Upper lobe of right lung (tissue), 1 donor: ENCODE data around the gene TCEA3. TPM values are rescaled to one million over a fixed set of nuclear protein-coding genes. Genes with fewer than 3 reads are reported as not detected.

Source experiments
- ATAC-seq: fragments of 200-7000 bp; cut with Tn5 transposase; one replicate; pipeline ENCODE4 v1.9.1; 2020; ENCODE audit warnings: mild to moderate bottlenecking, moderate library complexity
- DNase-seq: peaks from one replicate; pipeline ENCODE4 v3.0.0-alpha.2; 2020
- H3K27ac ChIP-seq: fragments of 200-600 bp; one replicate; pipeline ENCODE4 v1.8.0; 2022
- H3K27me3 ChIP-seq: fragments of 200-600 bp; one replicate; pipeline ENCODE4 v1.8.0; 2022; ENCODE audit warnings: mild to moderate bottlenecking
- H3K36me3 ChIP-seq: fragments of 200-600 bp; one replicate; pipeline ENCODE4 v1.8.0; 2022
- H3K4me1 ChIP-seq: fragments of 200-600 bp; one replicate; pipeline ENCODE4 v1.8.0; 2022
- H3K4me3 ChIP-seq: fragments of 200-600 bp; one replicate; pipeline ENCODE4 v1.8.0; 2022; ENCODE audit warnings: mild to moderate bottlenecking
- H3K9me3 ChIP-seq: fragments of 200-600 bp; one replicate; pipeline ENCODE4 v1.8.0; 2022
- CTCF ChIP-seq: fragments of 200-600 bp; IDR thresholded peaks from one replicate; pipeline ENCODE4 v1.8.0; 2022; ENCODE audit warnings: antibody characterized with exemption
- intact Hi-C: fragments of 100-400 bp; cut with DNase I; formaldehyde crosslinking; loops from one replicate; pipeline ENCODE4 v1.11.0; 2022
- total RNA-seq: library from RNA; stranded (reverse); fragmentation: NEBNext Ultra II Directional; extraction: Animal tissue kit (Norgen Biotek cat#: 25700); gene quantifications from one replicate; pipeline ENCODE4 v1.2.1, GENCODE V29; 2021
- donor health status: DM: no; HTN: yes; CAD: no; lungs with severe emphysema.

The TCEA3 gene
- total RNA-seq, 1 donor from 2014 or later: 39.4 TPM

GRCh38 chr1:23362218-23362713, 62.3 kb downstream of the TCEA3 start:
- Histone ChIP-seq H3K36me3 (peaks cover 37% of the 10 kb centered on the region), H3K27me3 (no peaks in the 10 kb centered on the region), H3K4me1 (peaks cover 10% of the 10 kb centered on the region), H3K9me3 (peaks cover 40% of the 10 kb centered on the region), H3K4me3 (no peak overlapping the region), H3K27ac (no peak overlapping the region)
- DNase-seq (no peak), ATAC-seq (no peak)
- intact Hi-C loops: no loop called here
- TF ChIP-seq CTCF: no peak

GRCh38 chr1:23358310-23358875, 66.2 kb downstream of the TCEA3 start:
- peaks cover 25% of the 10 kb centered on the region for H3K36me3 ChIP-seq
- no peaks in the 10 kb centered on the region for H3K4me1 ChIP-seq
- no peak for TF ChIP-seq CTCF
- no peak overlapping the region for H3K27ac ChIP-seq
- no peaks in the 10 kb centered on the region for H3K27me3 ChIP-seq
- intact Hi-C loops: no loop called here
- H3K9me3 ChIP-seq: peaks cover 32% of the 10 kb centered on the region
- DNase-seq: no peak
- no peak for ATAC-seq
- H3K4me3 ChIP-seq: no peak overlapping the region

DNA sequence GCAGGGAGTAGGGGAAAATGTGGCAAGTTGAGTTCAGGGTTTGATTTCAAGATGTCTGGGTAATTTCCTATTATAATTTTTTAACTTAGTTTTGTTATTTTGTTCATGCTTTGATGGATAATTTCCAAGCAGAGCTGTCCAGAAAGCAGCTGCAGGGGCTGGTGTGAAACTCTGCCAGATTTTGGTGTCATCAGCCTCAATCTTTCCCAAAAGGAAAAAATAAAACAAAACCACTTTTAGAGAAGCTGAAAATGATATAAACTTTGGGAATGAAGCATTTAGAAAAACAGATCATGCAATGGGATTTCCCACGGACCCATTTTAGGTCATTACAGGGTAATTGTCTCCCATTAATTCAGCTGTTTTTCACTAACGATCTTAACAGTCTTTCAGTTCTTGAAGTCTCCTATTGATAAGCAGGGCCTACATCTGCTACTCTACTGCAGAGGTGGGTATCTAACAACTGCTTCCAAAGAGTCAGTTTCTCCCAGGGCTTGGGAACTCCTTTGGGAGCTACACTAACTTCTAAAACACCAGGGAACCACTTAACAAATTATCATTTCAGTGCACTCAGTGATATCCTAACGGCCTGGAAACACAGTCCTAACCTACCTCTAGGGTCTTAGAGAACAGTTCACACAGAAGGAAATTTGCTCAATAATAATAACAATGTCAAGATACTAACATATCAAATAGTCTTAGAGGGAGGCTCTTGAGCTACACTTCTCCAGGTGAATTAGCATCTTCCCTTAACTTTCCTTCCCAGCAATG, 67.2 kb downstream of the TCEA3 start:
- intact Hi-C loops: no loop called here
- H3K36me3 ChIP-seq: peaks cover 16% of the 10 kb centered on the region
- no peak for ATAC-seq
- DNase-seq: no peak
- no peak for TF ChIP-seq CTCF
- peaks cover 21% of the 10 kb centered on the region for H3K9me3 ChIP-seq
- H3K27me3 ChIP-seq: no peaks in the 10 kb centered on the region
- peak overlapping the region; percentile 17 for H3K27ac ChIP-seq
- H3K4me3 ChIP-seq: no peak overlapping the region
- H3K4me1 ChIP-seq: no peaks in the 10 kb centered on the region

DNA sequence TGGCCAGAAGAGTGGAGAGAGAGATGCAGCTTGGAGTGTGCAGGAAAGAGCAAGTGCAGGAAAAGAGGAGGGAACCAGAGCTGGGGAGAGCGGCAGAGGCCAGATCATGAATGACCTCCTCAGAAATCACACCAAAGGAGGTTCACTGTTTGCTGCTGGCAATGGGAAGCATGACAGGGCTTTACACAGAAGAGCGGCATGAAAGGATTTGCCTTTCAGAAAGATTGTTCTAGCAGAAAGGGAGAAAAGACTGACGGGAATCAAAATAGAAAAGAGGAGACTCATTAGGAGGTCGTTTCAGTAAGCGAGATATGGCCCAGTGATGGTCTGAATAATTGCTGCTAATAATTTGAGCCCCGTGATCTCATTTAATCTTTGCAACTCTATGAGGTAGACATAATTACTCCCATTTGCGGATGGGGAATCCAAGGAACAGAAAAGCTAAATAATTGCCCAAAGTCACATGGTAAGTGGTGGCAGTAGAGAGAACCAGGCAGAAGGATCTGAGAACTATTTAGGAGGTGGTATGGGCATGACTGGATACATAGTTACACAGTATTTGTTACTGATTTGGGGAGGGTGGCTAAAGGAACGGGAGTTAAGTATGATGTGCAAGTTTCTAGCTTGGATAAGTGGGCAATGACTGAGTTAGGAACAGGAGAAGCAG, 67.9 kb downstream of the TCEA3 start:
- Histone ChIP-seq H3K27me3 (no peaks in the 10 kb centered on the region), H3K36me3 (peaks cover 10% of the 10 kb centered on the region), H3K4me1 (no peaks in the 10 kb centered on the region), H3K4me3 (no peak overlapping the region), H3K9me3 (peaks cover 14% of the 10 kb centered on the region), H3K27ac (no peak overlapping the region)
- no peak for DNase-seq
- ATAC-seq: no peak
- no peak for TF ChIP-seq CTCF
- intact Hi-C loops: no loop called here

DNA sequence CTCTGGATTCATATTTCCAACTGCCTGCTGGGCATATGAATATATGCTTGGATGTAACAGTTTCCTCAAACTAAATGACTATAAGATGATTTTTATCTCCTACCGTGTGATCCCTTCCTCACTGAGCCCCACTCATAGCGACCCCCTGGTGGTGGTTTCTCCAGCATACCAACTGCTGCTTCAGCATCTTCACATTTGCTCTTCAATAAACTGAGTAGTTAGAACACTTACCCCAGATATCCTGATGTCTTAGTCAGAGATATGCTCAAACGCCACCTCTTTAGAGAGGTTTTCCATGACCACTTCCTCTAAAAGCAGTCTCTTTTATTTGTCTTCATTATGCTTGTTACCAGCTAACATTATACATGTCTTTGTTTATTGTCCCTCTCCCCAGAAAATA, 70.3 kb downstream of the TCEA3 start:
- no peak overlapping the region for H3K27ac ChIP-seq
- no peak overlapping the region for H3K4me3 ChIP-seq
- ATAC-seq (no peak), DNase-seq (no peak)
- H3K27me3 ChIP-seq: no peaks in the 10 kb centered on the region
- no peak for TF ChIP-seq CTCF
- intact Hi-C loops: no loop called here
- H3K9me3 ChIP-seq: no peaks in the 10 kb centered on the region
- H3K4me1 ChIP-seq: no peaks in the 10 kb centered on the region
- H3K36me3 ChIP-seq: no peaks in the 10 kb centered on the region
